K562 (cell line): ENCODE measurements around the gene MMRN1.

Source experiments
- FOSL1 ChIP-seq: fragments of 200-800 bp; sonication (Bioruptor generic); conservative IDR thresholded peaks from 2 replicates; pipeline ENCODE4 v1.6.1; 2016; ENCODE audit warnings: missing genetic modification characterization, missing compliant biosample characterization
- MAX ChIP-seq: sonication (generic); formaldehyde crosslinking; IDR thresholded peaks from 2 replicates; pipeline ENCODE4 v1.9.0; 2022; ENCODE audit warnings: mild to moderate bottlenecking, missing genetic modification reagents
- MXI1 ChIP-seq: IDR thresholded peaks from 2 replicates; pipeline ENCODE4 v1.6.1; 2011; ENCODE audit warnings: low read depth, mild to moderate bottlenecking, improper control_type of control experiment, low read length
- RAD21 ChIP-seq, 2 experiments: fragments of 250-450 bp in 1 of 2; fragments of 450-650 bp in 1 of 2; sonication (Bioruptor Pico) in 1 of 2; formaldehyde crosslinking in 1 of 2; IDR thresholded peaks in 1 of 2; conservative IDR thresholded peaks in 1 of 2; 2 replicates each; pipeline versions ENCODE4 v1.4.0 to v1.8.0; 2020 to 2022; ENCODE audit warnings: mild to moderate bottlenecking in 2 of 2, moderate library complexity in 1 of 2
- U2AF1 ChIP-seq: fragments of 200-400 bp; formaldehyde crosslinking; optimal IDR thresholded peaks from 2 replicates; pipeline ENCODE3; 2017; ENCODE audit warnings: mild to moderate bottlenecking, low read depth, low read length, moderate library complexity
- ZBTB33 ChIP-seq: sonication (generic); formaldehyde crosslinking; IDR thresholded peaks from 2 replicates; pipeline ENCODE4 v1.8.1; 2023; ENCODE audit warnings: mild to moderate bottlenecking, missing genetic modification reagents
- ZBTB7A ChIP-seq: IDR thresholded peaks from 2 replicates; pipeline ENCODE4 v1.6.1; 2011; ENCODE audit warnings: low read depth, mild to moderate bottlenecking, low read length, moderate library complexity, borderline replicate concordance; ENCODE audit not compliant: control insufficient read depth
- ZNF263 ChIP-seq: sonication (generic); formaldehyde crosslinking; IDR thresholded peaks from 2 replicates; pipeline ENCODE4 v1.8.0; 2022; ENCODE audit warnings: mild to moderate bottlenecking, missing genetic modification reagents, borderline replicate concordance
- TF ChIP-seq, protein P1 (sequence below), 3 experiments: IDR thresholded peaks in 2 of 3; conservative IDR thresholded peaks in 1 of 3; 2 replicates each; pipeline ENCODE4 v1.5.1; 2011 to 2012; ENCODE audit warnings: low read length in 3 of 3, mild to moderate bottlenecking in 3 of 3, control low read depth in 2 of 3, improper control_type of control experiment in 1 of 3, inconsistent platforms in 1 of 3, low read depth in 1 of 3, mixed read lengths in 1 of 3, moderate library complexity in 1 of 3; ENCODE audit not compliant: insufficient read depth in 2 of 3

DNA sequence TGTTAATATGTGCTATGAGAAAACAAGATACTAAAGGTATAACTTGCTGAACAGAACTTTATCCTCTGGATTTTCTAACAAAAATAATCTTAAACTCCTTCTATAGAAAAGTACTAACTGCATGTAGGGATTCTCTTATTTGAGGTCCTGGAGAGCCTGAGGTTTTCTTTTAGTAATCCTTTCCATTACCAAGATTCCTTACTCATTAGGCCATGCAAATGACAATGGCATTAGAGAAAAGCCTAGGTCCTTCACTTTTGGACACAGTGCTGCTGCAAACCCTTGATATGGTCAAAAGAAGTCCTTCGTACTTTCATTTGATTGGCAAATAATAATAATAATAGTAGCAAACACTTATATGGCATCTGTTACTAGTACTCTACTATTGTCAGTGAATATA is 3.2 kb downstream of the MMRN1 start:
- TF ChIP-seq, protein P1, sequence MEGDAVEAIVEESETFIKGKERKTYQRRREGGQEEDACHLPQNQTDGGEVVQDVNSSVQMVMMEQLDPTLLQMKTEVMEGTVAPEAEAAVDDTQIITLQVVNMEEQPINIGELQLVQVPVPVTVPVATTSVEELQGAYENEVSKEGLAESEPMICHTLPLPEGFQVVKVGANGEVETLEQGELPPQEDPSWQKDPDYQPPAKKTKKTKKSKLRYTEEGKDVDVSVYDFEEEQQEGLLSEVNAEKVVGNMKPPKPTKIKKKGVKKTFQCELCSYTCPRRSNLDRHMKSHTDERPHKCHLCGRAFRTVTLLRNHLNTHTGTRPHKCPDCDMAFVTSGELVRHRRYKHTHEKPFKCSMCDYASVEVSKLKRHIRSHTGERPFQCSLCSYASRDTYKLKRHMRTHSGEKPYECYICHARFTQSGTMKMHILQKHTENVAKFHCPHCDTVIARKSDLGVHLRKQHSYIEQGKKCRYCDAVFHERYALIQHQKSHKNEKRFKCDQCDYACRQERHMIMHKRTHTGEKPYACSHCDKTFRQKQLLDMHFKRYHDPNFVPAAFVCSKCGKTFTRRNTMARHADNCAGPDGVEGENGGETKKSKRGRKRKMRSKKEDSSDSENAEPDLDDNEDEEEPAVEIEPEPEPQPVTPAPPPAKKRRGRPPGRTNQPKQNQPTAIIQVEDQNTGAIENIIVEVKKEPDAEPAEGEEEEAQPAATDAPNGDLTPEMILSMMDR (IDR thresholded peaks at IDR 0.05 in 2 of 3, conservative IDR thresholded peaks at IDR 0.05 in 1 of 3; ENCODE audit: insufficient read depth in 2 of 3, low read depth in 1 of 3, low read length in 3 of 3), result no peak
- no peak for TF ChIP-seq ZNF263 (CRISPR knock-in tag)
- TF ChIP-seq ZBTB33 (CRISPR knock-in tag), result no peak
- no peak for TF ChIP-seq RAD21 (CRISPR knock-in tag; conservative IDR thresholded peaks at IDR 0.05 in 1 of 2, IDR thresholded peaks at IDR 0.05 in 1 of 2)
- TF ChIP-seq U2AF1, result no peak
- TF ChIP-seq MAX (CRISPR knock-in tag), result no peak
- TF ChIP-seq MXI1, result no peak
- no peak for TF ChIP-seq ZBTB7A
- TF ChIP-seq FOSL1 (tag), result no peak
